DOHH2 (cell line): Measurements from ENCODE around the gene RENBP.

ENCODE experiments used
- H3F3A ChIP-seq: fragments of 200-600 bp; sonication (generic), shearing (Covaris generic); 2 replicates; pipeline ENCODE4 v1.6.0; 2016; ENCODE audit warnings: antibody characterized with exemption, mild to moderate bottlenecking; ENCODE audit not compliant: control insufficient read depth, insufficient read depth
- H3K27ac ChIP-seq: fragments of 200-600 bp; sonication (generic); 2 replicates; pipeline ENCODE4 v1.5.1; 2014; ENCODE audit warnings: low read depth, mild to moderate bottlenecking, low read length, moderate library complexity
- H3K27me3 ChIP-seq: fragments of 200-600 bp; sonication (generic); 2 replicates; pipeline ENCODE4 v1.6.1; 2014; ENCODE audit warnings: mild to moderate bottlenecking, low read length, mixed read lengths; ENCODE audit not compliant: control insufficient read depth
- H3K36me3 ChIP-seq: fragments of 200-600 bp; sonication (generic); 2 replicates; pipeline ENCODE4 v1.6.1; 2014; ENCODE audit warnings: mild to moderate bottlenecking, low read length, moderate library complexity, mixed read lengths; ENCODE audit not compliant: control insufficient read depth
- H3K4me1 ChIP-seq: fragments of 200-600 bp; sonication (generic); 2 replicates; pipeline ENCODE4 v1.6.1; 2014; ENCODE audit warnings: mild to moderate bottlenecking, low read length, mixed read lengths; ENCODE audit not compliant: control insufficient read depth
- H3K4me2 ChIP-seq: fragments of 200-600 bp; sonication (generic); 2 replicates; pipeline ENCODE4 v1.6.0; 2014; ENCODE audit warnings: mild to moderate bottlenecking, low read length, moderate library complexity
- H3K4me3 ChIP-seq: fragments of 200-600 bp; sonication (generic); 2 replicates; pipeline ENCODE4 v1.5.1; 2014; ENCODE audit warnings: mild to moderate bottlenecking, low read length, mixed read lengths
- H3K79me2 ChIP-seq: fragments of 200-600 bp; sonication (generic); 2 replicates; pipeline ENCODE4 v1.6.1; 2014; ENCODE audit warnings: mild to moderate bottlenecking, low read length, mixed read lengths; ENCODE audit not compliant: control insufficient read depth
- H3K9me2 ChIP-seq: fragments of 200-600 bp; sonication (generic); replicated peaks from 2 replicates; pipeline ENCODE4 v1.6.1; 2014; ENCODE audit warnings: mild to moderate bottlenecking, low read length, mixed read lengths; ENCODE audit not compliant: control insufficient read depth
- H3K9me3 ChIP-seq: fragments of 200-600 bp; sonication (generic); 2 replicates; pipeline ENCODE4 v1.6.1; 2014; ENCODE audit warnings: antibody characterized with exemption, low read length, mixed read lengths; ENCODE audit not compliant: control insufficient read depth, insufficient read depth
- H4K20me1 ChIP-seq: fragments of 200-600 bp; sonication (generic); 2 replicates; pipeline ENCODE4 v1.6.0; 2014; ENCODE audit warnings: low read depth, mild to moderate bottlenecking, antibody characterized with exemption, low read length, moderate library complexity; ENCODE audit not compliant: control insufficient read depth, insufficient read depth
- CTCF ChIP-seq: fragments of 200-600 bp; sonication (generic); IDR thresholded peaks from one replicate; pipeline ENCODE4 v1.5.1; 2014; ENCODE audit warnings: antibody characterized with exemption, mild to moderate bottlenecking, low read depth, low read length; ENCODE audit not compliant: poor library complexity, severe bottlenecking
- EZH2phosphoT487 ChIP-seq: fragments of 200-600 bp; sonication (generic); IDR thresholded peaks from 2 replicates; pipeline ENCODE4 v1.6.1; 2017; ENCODE audit warnings: borderline replicate concordance, mild to moderate bottlenecking, antibody characterized with exemption, low read length, moderate library complexity, mixed read lengths

The RENBP gene

DNA sequence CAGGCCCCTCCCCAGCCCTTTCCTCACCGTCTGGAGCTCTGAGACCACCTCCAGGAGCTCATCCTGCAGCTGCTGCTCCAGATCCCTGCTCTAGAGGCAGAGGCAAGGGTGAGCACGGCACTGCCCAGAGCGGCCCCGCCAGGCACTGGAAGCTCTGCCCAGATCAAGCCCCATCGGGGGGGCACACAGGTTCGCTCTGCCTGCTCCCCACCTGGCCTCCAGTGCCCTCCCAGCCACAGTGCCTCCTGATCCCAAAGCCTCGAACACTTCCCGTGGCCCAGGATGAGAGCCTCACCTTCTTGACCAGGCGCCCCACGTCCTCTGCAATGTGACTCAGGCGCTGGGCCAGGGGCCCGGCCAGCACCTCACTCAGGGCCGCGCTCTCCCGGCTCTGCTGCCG lies 23.4 kb downstream of the RENBP start:
- TF ChIP-seq EZH2phosphoT487 (no peak), CTCF (no peak)
- Histone ChIP-seq H3K4me1 (peaks cover 24% of the 10 kb centered on the region), H3K4me3 (no peak overlapping the region), H3K27me3 (no peaks in the 10 kb centered on the region), H3K79me2 (peaks cover 40% of the 10 kb centered on the region), H3K36me3 (peaks cover 44% of the 10 kb centered on the region), H3K27ac (no peak overlapping the region), H3K4me2 (no peak overlapping the region), H3K9me3 (no peaks in the 10 kb centered on the region), H3F3A (no peaks in the 10 kb centered on the region; the same call in 1 of the 2 replicates), H4K20me1 (no peaks in the 10 kb centered on the region), H3K9me2 (no peaks in the 10 kb centered on the region)

GRCh38 chrX:153920546-153920945 lies 23.9 kb downstream of the RENBP start:
- Histone ChIP-seq H3K27me3 (no peaks in the 10 kb centered on the region), H4K20me1 (no peaks in the 10 kb centered on the region), H3K9me3 (no peaks in the 10 kb centered on the region), H3K4me2 (no peak overlapping the region), H3K4me3 (no peak overlapping the region), H3F3A (no peaks in the 10 kb centered on the region; the same call in 1 of the 2 replicates), H3K79me2 (peaks cover 36% of the 10 kb centered on the region), H3K27ac (no peak overlapping the region), H3K4me1 (peaks cover 24% of the 10 kb centered on the region), H3K9me2 (no peaks in the 10 kb centered on the region), H3K36me3 (peaks cover 44% of the 10 kb centered on the region)
- TF ChIP-seq CTCF = no peak
- TF ChIP-seq EZH2phosphoT487 = no peak

GRCh38 chrX:153919281-153919680 lies 25.2 kb downstream of the RENBP start:
- no peak overlapping the region for H3K27ac ChIP-seq
- H3K4me3 ChIP-seq = no peak overlapping the region
- no peaks in the 10 kb centered on the region for H3K9me2 ChIP-seq
- peaks cover 13% of the 10 kb centered on the region for H3K4me1 ChIP-seq
- no peaks in the 10 kb centered on the region for H3F3A ChIP-seq
- no peaks in the 10 kb centered on the region for H3K9me3 ChIP-seq
- no peaks in the 10 kb centered on the region for H4K20me1 ChIP-seq
- no peak overlapping the region for H3K4me2 ChIP-seq
- no peak for TF ChIP-seq EZH2phosphoT487
- no peak for TF ChIP-seq CTCF
- H3K27me3 ChIP-seq = no peaks in the 10 kb centered on the region
- peaks cover 23% of the 10 kb centered on the region for H3K79me2 ChIP-seq
- peaks cover 32% of the 10 kb centered on the region for H3K36me3 ChIP-seq

GRCh38 chrX:153917869-153918268 lies 26.6 kb downstream of the RENBP start:
- Histone ChIP-seq H3K9me2 (no peaks in the 10 kb centered on the region), H3K9me3 (no peaks in the 10 kb centered on the region), H3K4me3 (no peak overlapping the region), H4K20me1 (no peaks in the 10 kb centered on the region), H3K27me3 (no peaks in the 10 kb centered on the region), H3K79me2 (peaks cover 9% of the 10 kb centered on the region), H3K4me2 (no peak overlapping the region), H3K36me3 (peaks cover 31% of the 10 kb centered on the region), H3K27ac (no peak overlapping the region), H3F3A (no peaks in the 10 kb centered on the region), H3K4me1 (no peaks in the 10 kb centered on the region)
- TF ChIP-seq EZH2phosphoT487 (no peak), CTCF (no peak)
